Choroid plexus epithelial cell (primary cell): ENCODE results near the gene SH3RF1.
"Not testable (repeated sequence)": the region's sequence is repeated elsewhere in the genome, so short reads cannot be mapped to it uniquely, and the experiment has no call there.

Source experiments
- DNase-seq: peaks from one replicate; pipeline ENCODE4 v3.0.0-alpha.2; 2010; ENCODE audit warnings: low read depth
- H3K4me3 ChIP-seq: 2 replicates; pipeline ENCODE4 v1.5.1; 2011; ENCODE audit warnings: low read depth, mild to moderate bottlenecking, control low read depth, low read length, moderate library complexity
- TF ChIP-seq, protein P1 (sequence below): conservative IDR thresholded peaks from 2 replicates; pipeline ENCODE4 v1.5.1; 2011; ENCODE audit warnings: low read depth, mild to moderate bottlenecking, control low read depth, inconsistent platforms, low read length, moderate library complexity

The SH3RF1 gene

GRCh38 chr4:169286562-169287301 is 16.0 kb upstream of the SH3RF1 start:
- DNase-seq: no peak
- H3K4me3 ChIP-seq: no peak overlapping the region
- TF ChIP-seq, protein P1, sequence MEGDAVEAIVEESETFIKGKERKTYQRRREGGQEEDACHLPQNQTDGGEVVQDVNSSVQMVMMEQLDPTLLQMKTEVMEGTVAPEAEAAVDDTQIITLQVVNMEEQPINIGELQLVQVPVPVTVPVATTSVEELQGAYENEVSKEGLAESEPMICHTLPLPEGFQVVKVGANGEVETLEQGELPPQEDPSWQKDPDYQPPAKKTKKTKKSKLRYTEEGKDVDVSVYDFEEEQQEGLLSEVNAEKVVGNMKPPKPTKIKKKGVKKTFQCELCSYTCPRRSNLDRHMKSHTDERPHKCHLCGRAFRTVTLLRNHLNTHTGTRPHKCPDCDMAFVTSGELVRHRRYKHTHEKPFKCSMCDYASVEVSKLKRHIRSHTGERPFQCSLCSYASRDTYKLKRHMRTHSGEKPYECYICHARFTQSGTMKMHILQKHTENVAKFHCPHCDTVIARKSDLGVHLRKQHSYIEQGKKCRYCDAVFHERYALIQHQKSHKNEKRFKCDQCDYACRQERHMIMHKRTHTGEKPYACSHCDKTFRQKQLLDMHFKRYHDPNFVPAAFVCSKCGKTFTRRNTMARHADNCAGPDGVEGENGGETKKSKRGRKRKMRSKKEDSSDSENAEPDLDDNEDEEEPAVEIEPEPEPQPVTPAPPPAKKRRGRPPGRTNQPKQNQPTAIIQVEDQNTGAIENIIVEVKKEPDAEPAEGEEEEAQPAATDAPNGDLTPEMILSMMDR: no peak

GRCh38 chr4:169283114-169283509 is 12.4 kb upstream of the SH3RF1 start:
- TF ChIP-seq, protein P1: no peak
- no peak overlapping the region for H3K4me3 ChIP-seq
- DNase-seq: peak; percentile 75

DNA sequence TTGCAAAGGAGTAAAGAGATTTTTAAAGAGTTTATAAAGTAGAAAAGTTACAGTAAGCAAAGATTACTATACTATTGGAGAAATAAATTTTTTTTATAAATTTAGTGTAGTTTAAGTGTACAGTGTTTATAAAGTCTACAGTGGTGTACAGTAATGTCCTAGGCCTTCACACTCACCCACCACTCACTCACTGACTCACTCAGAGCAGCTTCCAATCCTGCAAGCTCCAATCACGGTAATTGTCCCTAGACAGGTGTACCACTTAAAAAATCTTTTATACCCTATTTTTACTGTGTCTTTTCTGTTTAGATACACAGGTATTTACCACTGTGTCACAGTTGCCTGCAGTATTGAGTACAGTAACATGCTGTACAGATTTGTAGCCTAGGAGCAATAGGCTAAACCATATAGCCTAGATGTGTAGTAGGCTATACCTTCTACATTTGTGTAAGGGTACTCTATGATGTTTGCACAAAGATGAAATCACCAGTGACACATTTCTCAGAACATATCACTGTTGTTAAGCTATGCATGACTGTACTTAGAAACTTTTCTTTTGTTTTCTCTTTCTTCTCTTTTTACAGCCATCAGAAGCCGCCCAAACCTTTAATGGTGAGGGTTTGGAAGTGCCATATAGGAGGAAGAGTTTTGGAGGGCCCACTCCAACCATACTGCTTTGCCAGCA is 11.8 kb upstream of the SH3RF1 start:
- TF ChIP-seq, protein P1: no peak
- no peak overlapping the region for H3K4me3 ChIP-seq
- no peak for DNase-seq

DNA sequence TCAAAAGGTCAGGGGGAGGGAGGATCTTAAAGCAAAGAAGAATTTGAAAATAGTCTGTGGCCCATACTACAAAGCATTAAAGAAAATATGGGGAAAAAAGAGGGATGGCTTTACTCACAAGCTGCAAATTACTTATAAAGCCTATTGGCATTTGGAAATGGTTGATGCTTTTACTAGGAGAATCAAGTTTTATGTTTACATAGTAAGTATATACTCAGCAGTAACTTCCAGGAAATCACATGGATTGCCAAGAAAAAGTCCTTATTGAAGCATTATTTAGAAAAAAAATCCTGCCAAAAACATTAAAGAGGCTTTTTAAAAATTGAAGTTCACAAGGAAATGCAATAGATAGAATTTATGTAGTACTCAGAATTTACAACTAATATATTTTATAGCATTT is 8.4 kb upstream of the SH3RF1 start:
- H3K4me3 ChIP-seq: no peak overlapping the region
- DNase-seq: peak; percentile 53
- TF ChIP-seq, protein P1: no peak

GRCh38 chr4:169278624-169279023 is 7.9 kb upstream of the SH3RF1 start:
- no peak overlapping the region for H3K4me3 ChIP-seq
- no peak for DNase-seq
- TF ChIP-seq, protein P1: no peak

DNA sequence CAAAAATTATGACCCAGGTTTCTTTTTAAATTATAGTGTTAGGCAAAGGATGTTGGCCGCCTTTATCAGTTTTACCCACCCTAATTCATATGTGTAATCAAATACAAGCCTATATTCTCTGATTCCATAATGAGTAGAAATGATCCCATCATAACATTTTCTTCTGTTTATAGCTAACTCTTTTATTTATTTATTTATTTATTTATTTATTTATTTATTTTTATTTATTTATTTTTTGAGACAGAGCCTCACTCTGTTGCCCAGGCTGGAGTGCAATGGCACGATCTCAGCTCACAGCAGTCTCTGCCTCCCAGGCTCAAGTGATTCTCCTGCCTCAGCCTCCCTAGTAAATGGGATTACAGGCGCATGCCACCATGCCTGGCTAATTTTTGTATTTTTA is 7.1 kb upstream of the SH3RF1 start:
- not testable (repeated sequence) for H3K4me3 ChIP-seq

DNA sequence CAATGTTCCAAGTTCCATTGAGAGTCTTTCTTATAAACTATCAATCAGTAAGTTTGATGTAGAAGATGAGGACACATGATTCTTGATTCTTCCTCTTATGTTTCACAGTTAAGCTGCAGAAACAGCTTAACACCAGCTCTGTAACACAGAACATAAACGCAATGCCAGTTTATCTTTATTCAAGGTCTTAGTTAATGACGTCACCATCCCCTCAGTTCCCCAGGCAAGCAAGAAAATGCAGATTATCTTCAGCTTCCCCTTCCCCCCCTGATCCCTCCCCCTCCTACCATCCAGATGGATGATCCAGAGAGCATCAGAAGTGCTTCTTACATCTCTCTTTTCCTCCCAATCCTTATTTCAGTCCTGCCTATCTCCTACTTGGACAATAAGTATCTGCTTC is 4.4 kb upstream of the SH3RF1 start:
- TF ChIP-seq, protein P1: no peak
- no peak for DNase-seq
- no peak overlapping the region for H3K4me3 ChIP-seq

More for the DNA sequence above, 7.1 kb upstream of the SH3RF1 start:
- not testable (repeated sequence) for DNase-seq
